AG04449 (cell line): ENCODE measurements around the gene VGLL4.
"Not testable (repeated sequence)": the region's sequence is repeated elsewhere in the genome, so short reads cannot be mapped to it uniquely, and the experiment has no call there.

Source experiments
- CTCF ChIA-PET: fragments of 350-600 bp; formaldehyde crosslinking; extraction: SDS; loops from one replicate; lab custom pipeline; 2021; ENCODE audit warnings: antibody characterized with exemption; lab: Yijun Ruan, JAX
- POLR2A ChIA-PET: fragments of 400-600, 350-600 bp; formaldehyde crosslinking; extraction: SDS; loops from one replicate; lab custom pipeline; 2020; ENCODE audit warnings: antibody characterized with exemption, inconsistent platforms; lab: Yijun Ruan, JAX
- DNase-seq: peaks from one replicate; pipeline ENCODE4 v3.0.0-alpha.2; 2010; ENCODE audit warnings: low read depth, low spot score
- H3K4me3 ChIP-seq: 2 replicates; pipeline ENCODE4 v1.5.1; 2011; ENCODE audit warnings: low read depth, mild to moderate bottlenecking, control low read depth, low read length
- CTCF ChIP-seq: IDR thresholded peaks from one replicate; pipeline ENCODE4 v1.5.1; 2011; ENCODE audit warnings: mild to moderate bottlenecking, moderate library complexity, low read length, control low read depth, inconsistent platforms; ENCODE audit not compliant: insufficient read depth; ENCODE audit errors: missing control alignments

VGLL4 gene

GRCh38 chr3:11643605-11644087, at the start of gene VGLL4:
VGLL4 (minus strand) TSS chr3:11643915; CDS start chr3:11643518, 397 bp downstream.
- CTCF ChIA-PET, result interaction anchor here (0.8 to 19.3 kb wide), 5 partner anchors 9 to 309 kb away, joined by 3 to 260 read pairs (median 3); no protein-coding TSS in a partner anchor

GRCh38 chr3:11692532-11692813, 48.8 kb upstream of the VGLL4 start:
- DNase-seq, result no peak
- CTCF ChIA-PET, result interaction anchor here (2.4 kb wide), 1 partner anchor 9 kb away, joined by 11 read pairs; no protein-coding TSS in a partner anchor
- TF ChIP-seq CTCF, result no peak
- POLR2A ChIA-PET, result no interaction called here
- no peak overlapping the region for H3K4me3 ChIP-seq

More at GRCh38 chr3:11643605-11644087, at the start of gene VGLL4:
- peak within 1 kb of the TSS; percentile 93 for H3K4me3 ChIP-seq
- peak; percentile 68 for DNase-seq
- TF ChIP-seq CTCF, result peak; percentile 9
- POLR2A ChIA-PET, result interaction anchor here (0.6 to 1.5 kb wide), 9 partner anchors 14 to 165 kb away, joined by 3 read pairs; no protein-coding TSS in a partner anchor

- CTCF ChIA-PET, result interaction anchor here (0.6 to 2.4 kb wide), 3 partner anchors 9 to 312 kb away, joined by 3 to 11 read pairs (median 3); no protein-coding TSS in a partner anchor
- POLR2A ChIA-PET, result no interaction called here
- no peak overlapping the region for H3K4me3 ChIP-seq
- DNase-seq, result no peak
- no peak for TF ChIP-seq CTCF
Observed at GRCh38 chr3:11691767-11692531, 48.2 kb upstream of the VGLL4 start.

GRCh38 chr3:11690863-11691766, 47.4 kb upstream of the VGLL4 start:
- ChIA-PET POLR2A (interaction anchor here (1.0 kb wide), 1 partner anchor 16 kb away, joined by 3 read pairs; no protein-coding TSS in a partner anchor), CTCF (interaction anchor here (0.6 to 2.4 kb wide), 5 partner anchors 10 to 312 kb away, joined by 3 to 11 read pairs (median 3); no protein-coding TSS in a partner anchor)
- no peak for DNase-seq
- H3K4me3 ChIP-seq, result no peak overlapping the region
- no peak for TF ChIP-seq CTCF

- H3K4me3 ChIP-seq, result no peak overlapping the region
- no peak for TF ChIP-seq CTCF
- ChIA-PET POLR2A (no interaction called here), CTCF (no interaction called here)
- no peak for DNase-seq
Observed at GRCh38 chr3:11689749-11690148, 46.0 kb upstream of the VGLL4 start.

GRCh38 chr3:11684980-11685379, 41.3 kb upstream of the VGLL4 start:
- H3K4me3 ChIP-seq, DNase-seq: not testable (repeated sequence)

More at GRCh38 chr3:11684980-11685379, 41.3 kb upstream of the VGLL4 start:
- CTCF ChIA-PET, POLR2A ChIA-PET: not testable (repeated sequence)
